Lung microvascular endothelial cell (primary cell): ENCODE data around the gene RBMS1. TPM values are rescaled to one million over a fixed set of nuclear protein-coding genes. Genes with fewer than 3 reads are reported as not detected.
"Not testable (repeated sequence)": the region's sequence is repeated elsewhere in the genome, so short reads cannot be mapped to it uniquely, and the experiment has no call there.

Source experiments
- DNase-seq, 2 donors: peaks; one replicate each; pipeline versions ENCODE4 v3.0.0 to v3.0.0-alpha.2; 2010; ENCODE audit warnings: low read depth in 2 of 2
- total RNA-seq: library from RNA; depleted of rRNA; stranded (reverse); fragments of >200 nt; gene quantifications from 2 replicates; pipeline ENCODE4 v1.2.1, GENCODE V29; 2014

The RBMS1 gene
- total RNA-seq, 1 donor from 2014 or later: 74.2 TPM

DNA sequence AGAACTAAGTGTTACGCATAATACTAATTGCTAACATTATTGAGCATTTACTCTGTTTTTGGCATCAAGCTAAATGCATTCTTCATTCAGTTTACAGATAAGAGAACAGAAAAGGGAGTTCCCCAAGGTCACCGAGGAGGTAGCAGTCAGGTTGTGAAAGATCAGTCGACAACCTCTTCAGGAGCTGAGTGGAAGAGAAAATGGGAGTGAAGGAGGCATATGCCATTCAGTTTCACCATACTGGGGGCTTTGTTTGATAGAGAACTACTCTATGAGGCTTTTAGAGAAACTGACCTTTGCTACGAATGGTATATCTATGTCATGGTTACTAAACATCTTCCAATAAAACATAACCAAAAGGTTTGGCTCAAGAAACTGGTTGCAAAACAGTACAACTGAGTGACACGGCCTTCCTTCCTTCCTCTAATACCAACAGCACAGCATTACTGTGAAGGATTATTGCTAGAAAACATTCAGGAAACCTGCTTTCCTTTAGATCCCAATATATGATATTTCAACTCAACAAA, 112.1 kb downstream of the RBMS1 start:
- DNase-seq: peak in 1 of 2 donors; percentile 67

GRCh38 chr2:160380611-160381010, 113.0 kb downstream of the RBMS1 start:
- DNase-seq: peak; percentile 34 to 61

DNA sequence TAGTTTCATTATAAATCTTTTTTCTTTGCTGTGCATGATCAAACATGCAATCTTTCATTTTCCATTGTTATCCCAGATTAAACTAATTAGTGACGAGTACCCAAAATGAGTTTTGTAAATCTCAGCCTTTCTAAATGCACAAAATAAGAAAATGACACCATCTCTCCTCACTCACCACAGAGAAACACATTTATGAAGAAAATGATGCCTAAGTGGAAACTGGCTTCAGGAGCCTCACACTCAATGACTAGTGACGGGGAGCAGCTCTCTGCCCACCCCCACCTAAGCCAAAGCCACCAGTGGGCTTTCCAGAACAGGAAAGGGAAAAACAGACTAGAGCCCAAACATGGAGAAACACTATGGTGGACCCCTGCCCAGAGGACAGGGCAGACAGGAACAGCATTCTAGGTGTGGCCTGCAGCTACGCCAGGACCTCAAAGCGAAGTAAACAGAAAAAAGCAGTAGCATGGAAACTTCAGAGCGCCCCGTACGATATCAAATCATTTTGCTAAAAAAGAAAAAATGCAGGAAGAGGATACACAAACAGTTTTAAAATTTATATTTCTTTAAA, 113.5 kb downstream of the RBMS1 start:
- DNase-seq: peak in 1 of 2 donors; percentile 72

DNA sequence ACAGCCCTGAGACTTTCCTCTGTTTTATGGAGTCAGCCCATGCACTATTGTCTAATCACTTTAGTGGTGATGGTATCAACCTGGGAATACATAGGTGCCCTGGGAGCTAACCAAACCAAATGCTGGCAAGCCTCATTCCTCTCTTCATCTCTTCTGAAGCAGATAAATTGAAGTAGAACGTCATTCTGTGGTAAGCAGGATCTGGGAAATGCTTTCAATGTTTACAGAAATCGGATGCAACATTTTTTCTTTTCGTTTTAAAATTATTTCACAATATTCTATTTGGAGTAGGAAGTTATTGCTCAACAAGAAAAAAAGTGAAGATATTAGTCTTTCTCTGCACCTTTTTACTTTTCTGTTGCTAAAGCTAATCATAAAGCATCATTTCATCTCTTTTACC, 114.2 kb downstream of the RBMS1 start:
- no peak for DNase-seq

DNA sequence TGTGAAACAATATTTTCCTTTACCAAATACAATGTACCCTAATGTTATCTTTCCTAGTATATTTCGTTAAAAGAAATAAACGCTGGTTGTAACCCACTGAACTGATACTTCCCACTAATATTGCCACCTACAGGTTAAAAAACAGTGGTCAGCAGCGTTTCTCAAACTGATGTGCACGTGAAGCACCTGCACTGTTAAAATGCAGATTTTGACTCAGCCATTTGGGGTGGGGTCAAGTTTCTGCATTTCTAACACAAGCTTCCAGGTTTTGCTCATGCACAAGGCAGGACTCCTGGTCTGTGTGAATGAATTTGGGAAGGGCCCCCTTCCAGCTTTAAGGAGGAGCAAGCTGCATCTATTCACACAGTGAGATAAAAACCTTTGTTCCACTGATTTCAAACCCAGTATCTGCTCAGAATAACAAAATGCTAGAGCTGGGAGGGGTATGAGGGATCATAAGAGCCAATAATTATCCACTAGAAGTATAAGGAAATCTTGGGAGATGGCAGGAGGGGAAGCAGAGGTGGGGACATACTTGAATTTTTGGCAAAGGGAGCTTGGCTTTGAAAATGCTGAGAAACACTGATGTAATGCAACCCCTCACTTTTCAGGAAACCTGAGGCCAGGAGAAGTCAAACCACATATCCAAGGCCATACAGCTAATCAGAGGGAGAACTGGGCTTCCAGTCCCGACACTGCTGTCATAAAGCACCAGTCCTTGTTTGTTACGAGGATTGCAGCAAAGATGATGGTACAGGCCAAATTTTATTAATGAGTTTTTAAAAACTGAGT, 116.2 kb downstream of the RBMS1 start:
- DNase-seq: peak; percentile 56 to 66

- DNase-seq: peak; percentile 42 to 45
Measured at GRCh38 chr2:160376576-160376975, 117.0 kb downstream of the RBMS1 start.

DNA sequence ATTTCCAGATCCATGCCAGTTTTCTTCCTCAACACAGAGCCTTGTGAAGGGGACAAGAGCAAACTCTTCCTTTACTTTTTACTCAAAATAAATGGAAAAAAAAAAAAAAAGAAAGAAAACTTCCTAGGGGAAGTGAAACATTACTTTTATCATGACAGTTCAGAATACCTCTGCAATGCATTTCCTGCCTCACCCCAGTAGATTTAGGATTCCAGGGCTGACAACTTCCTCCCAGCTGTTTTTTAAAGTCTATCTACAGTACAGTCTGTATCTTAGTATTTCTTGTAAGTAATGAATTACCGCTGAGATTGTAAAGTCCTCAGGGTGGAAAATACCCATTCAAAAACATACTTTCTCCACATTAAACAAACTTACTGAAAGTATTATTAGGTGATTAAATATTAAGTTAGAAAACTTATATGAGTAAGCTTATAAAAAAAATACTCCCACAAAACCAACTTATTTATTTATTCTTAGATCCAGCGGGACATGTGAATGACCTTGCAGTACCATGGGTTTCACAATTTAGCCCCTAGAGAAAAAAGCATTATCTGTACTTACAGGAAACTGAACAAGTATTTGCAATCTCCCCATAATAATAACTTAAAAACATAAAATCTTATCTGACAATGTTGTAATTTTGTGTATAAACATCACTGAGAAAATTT, 117.7 kb downstream of the RBMS1 start:
- peak; percentile 70 to 75 for DNase-seq

DNA sequence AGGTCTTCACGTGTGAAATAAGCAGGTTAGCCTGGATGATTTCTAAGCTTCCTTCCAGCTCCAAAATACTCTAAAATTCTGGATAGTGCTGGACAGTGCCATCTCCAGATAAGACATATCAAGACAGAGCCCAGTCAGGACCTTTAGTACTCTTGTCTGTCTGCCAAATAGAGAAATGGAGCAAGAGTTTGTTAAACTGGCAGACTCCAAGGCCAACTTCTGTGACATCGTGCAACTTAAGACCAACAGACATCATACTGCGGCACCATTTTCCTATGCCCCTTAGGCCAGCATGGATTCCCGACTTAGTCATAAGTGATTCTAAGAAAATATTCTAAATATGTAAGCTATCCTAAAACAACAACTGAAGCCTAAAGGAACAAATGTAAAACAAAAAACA, 118.6 kb downstream of the RBMS1 start:
- DNase-seq: peak in 1 of 2 donors; percentile 24

- no peak for DNase-seq
Measured at GRCh38 chr2:160373666-160374065, 119.9 kb downstream of the RBMS1 start.

- no peak for DNase-seq
Measured at GRCh38 chr2:160373263-160373662, 120.3 kb downstream of the RBMS1 start.

DNA sequence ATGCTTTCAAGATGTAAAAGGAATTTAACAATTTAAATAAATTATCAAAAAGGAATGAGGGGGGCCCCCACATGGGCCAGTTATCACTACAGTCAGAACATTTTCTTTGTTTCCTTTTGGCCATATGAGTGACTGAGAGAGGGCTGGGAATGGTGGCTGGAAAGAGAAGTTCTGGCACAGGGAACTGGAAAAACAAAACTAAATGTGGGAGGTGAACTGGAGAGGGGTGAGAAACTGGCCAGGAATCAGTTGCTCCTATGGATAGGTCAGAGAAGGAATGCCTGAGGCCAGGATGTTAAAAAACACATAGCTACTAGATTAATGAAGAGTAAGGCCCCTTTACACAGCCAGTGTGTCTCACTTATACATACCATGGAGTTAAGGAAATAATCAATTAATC, 121.0 kb downstream of the RBMS1 start:
- DNase-seq: peak; percentile 52 to 96

GRCh38 chr2:160372010-160372356, 121.6 kb downstream of the RBMS1 start:
- DNase-seq: peak; percentile 41 to 78

DNA sequence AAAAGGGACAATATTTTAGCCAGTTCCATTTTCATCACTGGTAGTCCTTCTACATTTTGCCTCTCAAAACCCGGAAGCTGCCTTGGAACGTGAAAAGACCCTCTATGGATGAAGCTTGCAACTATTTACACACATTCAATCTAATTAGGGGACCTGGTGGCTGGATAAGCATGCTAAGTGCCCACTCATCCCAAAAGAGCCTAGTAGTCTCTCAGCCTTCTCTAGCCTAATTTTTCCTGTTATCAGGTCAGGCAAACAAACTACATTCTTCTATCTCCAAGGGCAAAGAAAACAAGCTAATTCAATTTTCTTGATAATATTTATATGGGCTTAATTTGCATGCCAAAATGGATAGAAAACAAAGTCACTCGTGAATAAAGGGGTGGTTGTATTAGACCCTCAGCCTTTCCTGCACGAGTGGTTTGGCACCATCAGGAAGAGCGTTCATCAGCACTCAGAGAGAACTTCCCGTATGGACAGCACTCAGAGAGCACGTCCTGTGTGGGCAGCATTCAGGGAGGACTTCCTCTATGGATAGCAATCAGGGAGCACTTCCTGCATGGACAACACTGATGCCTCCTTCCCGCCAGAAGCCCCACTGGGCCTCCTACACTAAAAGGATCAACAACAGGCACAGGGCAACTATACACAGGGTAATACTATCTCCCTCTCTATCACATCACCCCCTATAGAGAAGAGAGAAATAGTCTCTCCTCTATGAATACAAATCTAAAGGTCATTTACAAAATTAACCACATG, 122.2 kb downstream of the RBMS1 start:
- peak; percentile 83 to 88 for DNase-seq

- DNase-seq: no peak
Measured at GRCh38 chr2:160368988-160369930, 124.3 kb downstream of the RBMS1 start.

- no peak for DNase-seq
Measured at GRCh38 chr2:160367887-160368286, 125.7 kb downstream of the RBMS1 start.

DNA sequence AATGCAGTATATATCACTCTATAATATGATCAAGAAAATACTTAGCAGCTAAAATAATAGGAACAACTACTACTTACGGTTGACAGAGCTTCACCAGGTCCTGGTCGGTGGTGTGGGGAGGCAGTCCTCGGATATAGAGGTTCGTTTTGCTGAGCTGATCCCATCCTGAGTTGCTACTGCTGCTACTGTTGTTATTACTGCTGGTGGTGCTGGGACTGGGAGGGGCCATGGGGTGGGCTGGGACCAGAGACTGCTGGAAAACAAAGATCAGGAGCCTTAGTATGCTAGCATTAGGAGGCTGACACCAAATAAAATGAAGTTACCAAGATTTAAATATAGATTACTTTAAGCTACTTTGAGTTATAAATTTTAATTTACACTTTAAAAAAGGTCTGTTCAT, 126.5 kb downstream of the RBMS1 start:
- DNase-seq: not testable (repeated sequence)

DNA sequence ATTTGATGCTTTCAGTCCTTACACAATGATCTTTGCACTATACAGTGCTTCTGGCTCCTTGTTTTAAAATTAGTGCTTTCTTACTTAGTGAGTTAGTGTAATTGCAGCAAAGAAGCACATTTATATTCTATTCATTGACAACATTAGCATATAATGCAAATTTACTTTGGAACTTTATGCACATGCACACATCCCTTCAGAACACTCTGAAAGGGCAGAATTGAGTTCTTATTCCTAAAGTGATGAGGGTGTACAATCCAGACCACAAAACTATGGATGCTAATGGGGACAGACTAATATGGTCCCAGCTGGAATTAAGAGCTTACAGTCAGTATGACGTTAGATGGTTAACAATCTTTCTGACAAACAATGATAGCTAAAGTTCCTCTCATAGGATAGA, 127.1 kb downstream of the RBMS1 start:
- DNase-seq: no peak

DNA sequence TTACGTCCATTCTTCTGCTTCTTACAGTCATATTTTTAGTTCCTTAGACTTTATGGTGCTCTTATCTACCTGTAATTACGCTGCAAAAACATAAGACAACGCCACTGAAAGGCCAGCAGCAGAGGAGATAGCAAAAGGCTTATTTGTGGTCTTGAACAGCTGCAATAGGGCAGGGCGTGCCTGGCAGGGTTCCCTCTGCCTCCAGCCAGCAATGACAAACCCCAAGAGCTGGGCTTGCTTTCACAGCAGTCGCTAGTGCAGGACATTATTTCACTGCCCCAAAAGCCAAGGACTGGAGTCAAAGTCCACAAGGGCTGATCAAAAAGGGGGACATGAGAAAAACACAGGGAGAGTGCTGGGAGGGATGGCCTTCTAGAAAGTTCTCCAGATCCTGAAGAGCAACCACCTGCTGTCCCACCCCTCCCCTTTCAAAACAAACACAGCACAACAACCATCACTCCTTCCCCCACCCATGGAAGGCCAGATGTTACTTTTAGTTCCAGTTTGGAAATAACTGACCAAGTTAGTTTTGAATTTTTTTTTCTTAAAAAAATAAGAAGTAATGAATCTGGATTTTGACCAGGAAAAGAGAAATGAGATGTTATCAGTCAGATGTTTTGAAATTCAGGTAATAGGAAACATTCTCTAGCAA, 127.8 kb downstream of the RBMS1 start:
- DNase-seq: no peak

- DNase-seq: no peak
Measured at GRCh38 chr2:160364364-160364763, 129.2 kb downstream of the RBMS1 start.

DNA sequence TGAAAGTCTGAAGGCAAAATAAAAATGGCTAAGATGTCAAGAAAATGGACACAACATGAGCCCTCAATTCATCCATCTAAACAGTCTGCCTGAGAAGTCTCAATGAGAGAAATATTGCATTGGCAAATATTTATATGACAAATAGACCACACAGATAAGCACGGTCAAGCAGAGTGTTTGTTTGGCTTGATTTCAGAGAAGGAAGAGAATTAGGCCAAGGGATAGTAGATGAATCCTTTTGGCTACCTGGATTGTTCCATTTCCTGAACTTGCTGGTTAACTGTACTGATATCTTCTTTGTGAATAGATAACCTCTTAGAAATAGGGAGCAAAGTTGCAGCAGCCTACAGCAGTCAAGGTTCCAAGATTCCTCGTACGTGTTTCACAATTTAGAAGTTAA, 129.6 kb downstream of the RBMS1 start:
- DNase-seq: no peak
